GM18526 (cell line): ENCODE measurements around the gene FIBCD1.

Experiments used
- POLR2A ChIP-seq: IDR thresholded peaks from 3 replicates; pipeline ENCODE4 v1.6.1; 2011; ENCODE audit not compliant: insufficient read length; ENCODE audit errors: extremely low read depth

FIBCD1 gene

DNA sequence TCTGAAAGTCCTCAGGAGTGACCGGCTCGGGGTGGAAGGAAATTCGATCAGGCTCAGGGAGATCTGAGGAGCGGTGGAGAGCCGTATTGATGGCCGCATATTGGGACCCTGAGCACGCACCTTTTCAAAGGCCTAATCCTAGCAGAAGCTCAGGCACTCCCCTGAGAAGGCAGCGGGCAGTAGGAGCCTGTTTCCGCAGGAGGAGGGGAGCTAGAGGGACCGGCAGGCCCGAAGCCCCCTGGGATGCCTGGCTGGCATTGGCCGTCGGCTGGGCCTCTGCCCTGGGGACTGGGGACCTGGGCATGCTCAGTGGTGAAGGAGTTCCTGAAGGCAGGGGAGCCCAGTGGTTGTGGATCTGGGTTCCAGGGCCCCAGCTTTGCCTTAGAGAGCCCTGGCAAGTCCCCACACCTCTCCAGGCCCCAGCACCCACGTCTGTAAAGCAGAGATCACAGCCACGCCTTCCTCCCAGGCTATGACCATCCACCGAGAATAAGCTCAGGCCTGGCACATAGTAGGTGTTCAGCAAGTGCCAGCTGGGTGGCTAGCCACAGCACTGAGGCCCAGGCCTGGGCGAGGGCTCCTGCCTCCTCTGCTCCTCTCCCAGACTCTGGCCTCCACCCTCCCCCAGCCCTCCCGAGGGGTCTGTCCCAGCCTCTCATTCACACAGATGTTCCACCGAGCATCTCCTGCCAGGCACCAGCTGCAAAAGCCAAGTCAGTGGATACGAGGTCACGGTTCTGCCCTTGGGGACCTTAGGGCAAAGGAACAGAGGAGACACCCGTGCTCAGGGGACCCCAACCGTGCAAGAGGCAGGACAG lies 25.2 kb downstream of the FIBCD1 start:
- no peak for TF ChIP-seq POLR2A

DNA sequence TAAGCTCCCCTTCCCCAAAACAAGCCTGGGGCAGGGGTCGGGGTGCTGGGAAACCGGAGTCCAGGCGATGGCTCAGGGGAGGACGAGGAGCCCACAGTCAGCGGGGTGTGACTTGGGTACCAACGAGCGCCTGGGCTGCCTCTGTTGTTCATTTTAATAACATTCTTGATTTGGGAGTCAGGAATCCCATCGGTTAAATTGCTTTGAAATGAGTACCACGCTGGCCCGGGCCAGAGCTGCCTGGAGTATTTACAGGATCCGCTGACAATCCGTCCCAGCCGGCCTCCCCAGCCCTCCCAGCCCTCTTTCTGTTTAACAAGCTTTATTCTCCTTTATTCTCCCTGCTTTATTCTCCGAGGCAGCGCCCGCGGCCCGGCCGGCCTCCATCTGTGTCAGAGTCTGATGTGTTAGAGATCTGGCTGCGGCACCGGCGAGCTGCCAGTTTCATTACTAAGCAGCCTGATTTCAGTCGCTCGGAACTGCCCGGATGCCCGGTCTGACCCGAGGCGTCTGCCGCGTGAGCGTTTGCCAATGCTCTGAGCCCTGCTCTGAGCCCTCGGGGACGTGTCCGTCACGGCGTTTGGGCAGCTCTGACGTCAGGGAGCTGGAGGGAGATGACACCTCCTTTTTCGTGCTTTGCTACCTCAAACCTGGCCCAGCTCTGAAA lies 26.0 kb downstream of the FIBCD1 start:
- TF ChIP-seq POLR2A, result no peak

DNA sequence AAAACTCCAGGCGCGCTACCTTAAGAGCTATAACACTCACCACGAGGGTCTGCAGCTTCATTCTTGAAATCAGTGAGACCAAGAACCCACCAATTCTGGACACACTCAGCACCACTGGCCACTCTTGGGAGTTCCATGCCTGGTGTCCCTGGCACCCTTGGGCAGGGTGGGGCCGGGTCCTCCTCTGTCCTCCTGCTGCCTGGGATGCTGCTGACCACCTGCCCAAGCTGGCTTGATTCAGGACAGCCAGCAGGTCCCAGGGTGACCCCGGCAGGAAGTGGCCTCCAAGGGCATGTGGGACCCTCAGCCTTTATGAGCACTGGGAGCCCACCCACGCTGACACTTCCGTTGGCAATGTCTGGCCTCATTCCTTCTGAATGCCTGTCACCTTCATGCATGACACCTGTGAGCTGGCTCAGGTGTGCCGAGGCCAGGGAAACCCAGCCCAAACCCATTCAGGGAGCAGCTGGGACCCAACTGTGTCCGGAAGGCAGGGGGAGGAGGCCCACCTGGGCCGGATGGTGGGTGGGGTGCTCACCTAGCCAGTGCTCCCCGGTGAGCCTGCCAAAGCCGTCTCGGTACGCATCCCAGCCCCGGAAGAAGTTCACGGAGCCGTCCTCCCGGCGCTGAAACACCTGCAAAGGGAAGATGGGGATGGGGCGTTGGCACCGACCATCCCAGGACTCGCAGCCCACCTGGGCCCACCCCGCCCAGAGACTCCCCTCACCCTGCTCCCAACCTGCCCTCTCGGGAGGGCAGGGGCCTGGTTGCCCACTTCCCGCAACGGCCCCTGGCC lies 27.6 kb downstream of the FIBCD1 start:
- no peak for TF ChIP-seq POLR2A

DNA sequence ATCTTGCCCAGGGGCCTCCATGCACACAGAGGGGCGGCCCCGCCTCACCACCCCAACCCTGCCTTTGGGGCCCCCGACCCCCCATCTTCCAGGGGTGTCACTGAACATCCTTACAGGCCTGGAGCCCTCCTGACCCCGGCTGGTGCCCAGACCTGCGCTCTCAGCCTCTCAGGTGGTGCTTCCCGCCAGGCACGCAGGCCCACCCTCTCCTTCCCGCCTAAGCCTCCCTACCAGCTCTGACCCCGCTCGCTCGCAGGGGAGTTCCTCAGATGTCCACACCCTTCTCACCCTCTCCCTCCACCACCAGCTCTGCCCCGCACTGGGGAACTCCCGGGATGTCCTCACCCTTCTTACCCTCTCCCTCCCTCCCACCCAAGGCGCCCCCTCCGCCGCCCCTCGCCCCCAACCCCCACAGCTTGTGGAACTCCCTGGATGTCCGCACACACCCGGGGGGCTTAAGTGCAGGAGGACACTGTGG lies 30.1 kb downstream of the FIBCD1 start:
- TF ChIP-seq POLR2A, result no peak

DNA sequence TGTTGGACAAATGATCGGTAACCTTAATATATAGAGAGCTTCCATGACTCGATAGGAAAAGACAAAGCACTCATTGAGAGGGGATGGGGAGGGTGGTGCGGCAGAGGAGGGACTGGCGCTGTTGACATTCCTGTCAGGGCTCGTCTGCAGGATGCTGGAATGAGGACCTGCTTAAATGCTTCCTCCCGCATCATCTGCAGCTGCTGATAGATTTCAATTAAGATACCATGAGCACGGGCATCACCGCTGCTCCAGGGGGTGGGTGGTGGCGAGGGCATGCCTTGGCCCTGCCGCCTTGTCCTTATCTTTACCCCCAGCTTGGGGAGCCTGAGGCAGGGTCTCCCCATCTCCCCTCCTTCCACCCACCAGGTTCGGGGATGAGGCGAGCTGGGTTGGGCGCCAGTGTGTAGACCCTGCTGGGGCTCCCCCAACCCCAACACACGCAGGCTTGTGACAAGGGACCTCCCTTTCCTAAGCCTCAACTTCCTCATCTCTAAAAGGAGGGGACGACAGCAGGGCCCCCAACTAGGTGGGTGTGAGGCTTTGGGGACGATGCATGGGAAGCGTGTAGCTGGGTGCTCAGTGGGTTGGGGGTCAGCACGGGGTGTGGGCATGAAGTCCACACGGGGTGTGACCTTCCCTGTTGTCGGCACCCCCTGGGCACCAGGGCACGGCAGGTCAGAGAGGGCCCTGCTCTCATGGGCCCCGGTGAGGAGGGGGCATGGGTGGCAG lies 30.7 kb downstream of the FIBCD1 start:
- TF ChIP-seq POLR2A, result no peak

DNA sequence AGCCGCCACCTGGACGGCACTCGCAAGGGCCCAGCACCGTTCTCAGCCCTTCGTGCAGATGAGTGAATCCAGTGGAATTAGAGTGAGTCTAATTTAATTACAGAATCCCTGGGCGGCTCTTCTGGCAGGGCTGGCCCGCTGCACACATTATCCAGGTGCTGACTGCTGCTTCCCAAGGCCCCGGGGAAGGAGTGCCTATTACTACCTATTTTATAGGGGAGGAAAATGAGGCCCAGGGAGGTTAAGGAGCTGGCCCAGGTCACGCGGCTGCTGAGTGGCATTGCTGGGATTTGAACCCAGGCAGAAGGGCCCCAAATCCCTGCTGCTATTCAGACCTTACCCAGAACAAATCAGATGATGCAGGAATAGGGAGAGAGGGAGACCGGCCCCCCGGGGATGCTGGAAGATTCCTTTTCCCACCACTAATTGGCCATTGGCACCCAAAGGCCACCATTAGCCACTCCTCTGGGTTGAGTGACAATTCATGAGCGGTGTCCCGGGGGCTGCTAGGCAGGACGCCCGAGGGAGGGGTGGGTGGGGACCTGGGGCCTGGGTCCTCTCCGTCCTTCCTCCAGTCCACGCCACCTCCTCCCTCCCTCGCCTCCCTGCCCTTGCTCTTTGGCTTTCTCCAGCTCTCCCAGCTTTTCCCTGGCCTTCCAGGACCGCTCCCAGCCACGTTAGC lies 32.2 kb downstream of the FIBCD1 start:
- TF ChIP-seq POLR2A, result no peak

DNA sequence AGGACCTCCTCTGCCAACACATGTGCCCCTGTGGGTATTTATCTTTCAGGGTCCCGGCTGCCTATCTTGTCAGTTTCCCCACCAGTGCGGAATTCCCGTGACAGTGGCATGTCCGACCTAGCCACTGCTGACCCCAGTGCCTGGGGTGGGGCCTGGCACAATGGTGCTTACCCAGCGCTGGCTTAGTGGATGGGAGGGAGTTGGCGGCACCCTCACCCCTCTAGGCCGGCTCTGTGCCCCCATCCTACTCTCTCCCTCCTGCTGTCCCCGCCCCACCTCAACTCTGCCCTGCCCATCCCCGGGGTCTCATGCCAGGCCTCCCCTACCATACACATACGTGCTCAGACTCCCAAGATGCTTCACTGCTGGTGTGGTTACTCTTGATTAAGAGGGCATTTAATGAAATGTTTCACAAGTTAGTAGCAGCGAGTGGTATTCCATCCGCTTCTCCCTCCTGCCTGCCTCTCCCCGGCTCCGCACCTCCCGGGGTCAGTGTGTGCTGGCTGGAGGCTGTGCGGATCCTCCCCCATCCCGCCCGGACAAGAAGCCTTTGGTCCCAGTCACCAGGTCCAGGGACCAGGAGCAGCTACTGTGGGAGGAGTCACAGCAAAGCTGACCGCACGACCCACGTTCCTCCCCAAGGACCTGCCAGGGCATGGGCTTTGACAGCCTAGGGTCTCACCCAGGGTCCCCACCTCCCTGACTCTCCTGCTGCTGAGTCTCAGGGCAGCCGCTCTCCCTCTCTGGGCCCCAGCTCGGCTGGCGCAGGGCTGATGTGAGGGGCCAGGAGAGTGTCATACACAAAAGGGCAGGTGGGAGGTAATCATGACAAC lies 32.9 kb downstream of the FIBCD1 start:
- no peak for TF ChIP-seq POLR2A

DNA sequence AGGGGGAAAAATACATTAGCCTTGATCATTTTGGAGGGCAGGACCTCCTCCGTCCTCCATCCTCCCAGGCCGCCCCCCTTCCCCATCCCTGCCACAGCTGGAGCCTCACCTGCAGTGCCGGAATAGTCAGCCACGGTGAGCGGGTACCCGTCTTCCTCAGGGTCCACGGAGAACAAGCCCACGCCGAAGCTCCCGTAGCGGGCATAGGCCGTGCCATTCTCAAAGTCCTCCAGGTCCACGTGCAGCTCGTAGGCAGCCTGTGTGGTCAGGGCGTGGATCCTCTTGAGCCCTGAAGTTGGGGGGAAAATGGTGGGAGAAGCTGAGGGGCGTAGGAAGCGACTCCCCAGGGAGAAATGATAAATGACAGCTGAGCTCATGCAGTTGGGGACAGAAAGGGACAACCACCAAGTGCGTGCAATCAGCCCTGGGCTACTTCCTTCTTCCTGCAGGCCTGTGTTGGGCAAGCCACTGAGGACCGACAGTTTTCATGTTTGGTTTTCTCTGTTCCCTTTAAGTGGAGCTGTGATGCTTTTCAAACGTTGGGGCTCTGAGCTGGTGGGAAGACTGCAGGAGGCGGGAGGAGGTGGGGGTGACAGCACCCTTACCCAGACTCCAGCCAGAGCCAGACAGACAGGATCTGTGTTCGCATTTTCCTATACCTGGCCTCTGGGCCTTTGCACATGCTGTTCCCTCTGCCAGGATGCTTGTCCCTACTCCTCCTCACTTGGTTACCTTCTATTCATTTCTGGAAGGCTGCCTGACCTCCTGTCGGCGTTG lies 33.7 kb downstream of the FIBCD1 start:
- no peak for TF ChIP-seq POLR2A

DNA sequence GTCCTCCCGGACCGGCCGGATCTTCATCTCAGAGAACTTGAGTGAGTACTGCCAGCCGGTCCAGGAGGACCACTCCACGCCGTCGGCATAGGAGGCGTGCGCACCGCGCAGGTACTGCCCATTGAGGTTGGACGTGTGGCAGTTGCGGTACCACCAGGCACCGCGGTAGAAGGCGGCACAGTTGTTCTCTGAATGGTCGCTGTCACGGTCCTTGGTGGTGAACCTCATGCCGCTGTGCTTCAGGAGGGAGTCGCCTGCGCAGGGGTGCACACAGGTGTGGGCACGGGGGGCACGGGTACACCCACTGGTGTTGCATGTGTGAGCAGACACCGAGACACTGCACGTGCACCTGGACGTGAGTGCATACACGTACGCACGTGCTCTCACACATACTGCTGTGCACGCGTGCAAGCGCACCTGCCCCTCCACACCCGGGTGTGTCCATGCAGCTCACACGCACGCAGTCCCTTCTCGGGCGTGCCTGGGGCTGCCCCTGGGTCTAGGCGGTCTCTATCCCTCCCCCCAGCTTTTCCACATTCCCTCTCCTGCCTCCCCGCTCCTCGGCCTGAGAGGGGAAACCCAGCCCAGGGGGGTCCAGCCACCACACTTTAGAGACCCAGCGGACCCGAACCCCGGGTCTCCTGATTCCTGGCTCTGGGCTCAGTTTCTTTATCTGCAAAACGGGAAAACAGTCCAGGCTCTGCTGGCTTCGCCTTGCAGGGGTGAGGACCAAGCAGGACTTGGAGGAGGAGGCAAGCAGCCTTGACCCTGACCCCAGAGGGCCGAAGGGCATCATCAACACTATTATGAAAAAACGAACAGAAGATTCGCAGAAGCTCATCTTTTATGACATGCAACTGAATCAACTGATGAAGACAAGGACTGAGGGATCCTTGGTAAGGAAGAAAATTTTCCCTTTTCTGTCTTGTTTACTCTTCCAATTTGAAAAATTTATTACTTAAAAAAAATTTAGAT lies 34.7 kb downstream of the FIBCD1 start:
- TF ChIP-seq POLR2A, result no peak

DNA sequence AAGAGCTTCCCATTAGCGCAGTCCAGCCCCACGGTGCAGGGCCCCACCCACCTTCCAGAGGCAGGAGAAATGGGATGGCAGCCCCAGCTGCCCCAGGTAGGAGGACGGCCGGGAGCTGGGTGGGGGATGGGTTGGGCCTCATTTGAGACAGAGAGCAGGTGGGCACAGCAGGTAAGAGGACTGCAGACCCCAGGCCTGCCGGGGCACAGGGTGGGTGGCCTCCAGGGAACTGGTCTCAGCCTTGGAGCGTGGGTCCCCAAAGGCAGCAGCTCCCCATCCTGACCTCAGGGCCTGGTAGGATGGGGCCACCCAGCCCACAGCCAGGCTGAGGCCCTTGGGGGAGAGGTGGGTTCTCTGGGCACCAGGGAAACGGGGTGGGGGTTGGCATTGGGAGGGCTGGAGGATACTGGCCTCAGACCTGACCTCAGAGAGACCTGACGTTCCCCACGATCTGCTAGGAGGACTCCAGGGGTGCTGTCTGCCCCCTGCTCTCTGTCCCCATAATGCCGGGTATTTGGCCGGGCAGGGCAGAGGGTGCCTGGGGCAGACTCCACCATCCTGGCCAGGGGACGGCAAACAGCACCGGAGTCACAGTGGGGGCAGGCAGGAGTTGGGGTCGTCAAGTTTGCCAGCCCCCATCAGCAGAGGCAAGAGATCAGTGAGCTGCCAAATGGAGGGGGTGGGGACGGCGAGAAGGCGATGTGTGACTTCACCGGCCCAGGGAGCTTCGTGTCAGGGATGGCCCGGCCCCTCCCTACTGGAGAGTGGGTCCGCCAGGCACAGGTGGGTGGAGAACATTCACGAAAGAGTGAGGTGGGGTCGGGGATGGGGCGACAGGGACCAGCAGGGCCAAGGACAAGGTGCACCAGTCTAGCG lies 35.6 kb downstream of the FIBCD1 start:
- no peak for TF ChIP-seq POLR2A
